HUDEP-2 (cell line): Measurements from ENCODE around the gene MLEC.
A peak's percentile ranks its signal among the peaks of the same experiment; 100 is the strongest.

ENCODE experiments used
- DNase-seq, 76 experiments: peaks; one replicate each; lab custom pipeline; 2025; ENCODE audit not compliant: unreplicated experiment in 76 of 76; lab: John Stamatoyannopoulos, UW

Gene MLEC

DNA sequence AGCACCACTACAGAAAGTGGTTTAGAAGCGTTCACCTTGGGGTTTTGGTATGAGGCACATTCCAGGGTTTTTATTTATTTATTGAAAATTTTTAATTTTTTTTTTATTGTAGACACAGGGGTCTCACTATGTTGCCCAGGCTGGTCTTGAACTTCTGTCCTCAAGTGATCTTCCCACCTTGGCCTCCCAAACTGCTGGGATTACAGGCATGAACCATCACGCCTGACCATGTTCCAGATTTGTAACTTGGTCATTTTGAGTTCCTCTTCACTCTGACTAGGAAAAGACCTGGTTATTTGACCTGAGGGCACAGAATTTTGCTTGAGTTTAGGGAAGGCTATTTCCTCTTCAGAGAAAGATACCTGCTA lies 3.1 kb downstream of the MLEC start:
- no peak for DNase-seq

DNA sequence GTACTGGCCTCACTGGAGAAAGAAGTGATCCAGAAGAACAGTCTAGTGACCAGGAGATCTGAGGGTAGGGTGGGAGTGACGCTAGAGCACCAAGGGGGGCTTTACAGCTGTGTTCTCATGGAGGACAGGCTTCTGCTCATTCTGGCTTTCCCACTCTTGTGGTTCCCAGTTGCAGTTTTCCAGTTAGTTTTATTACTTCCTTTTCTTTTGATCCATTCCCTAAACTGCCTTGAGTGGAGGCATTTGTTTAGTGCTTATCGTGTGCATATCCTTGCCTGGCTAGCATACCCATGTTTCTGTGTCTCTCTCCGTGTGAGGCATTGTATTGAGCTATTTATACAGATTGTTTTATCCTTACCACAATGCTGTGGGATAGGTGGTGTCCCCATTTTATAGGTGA lies 4.0 kb downstream of the MLEC start:
- no peak for DNase-seq

DNA sequence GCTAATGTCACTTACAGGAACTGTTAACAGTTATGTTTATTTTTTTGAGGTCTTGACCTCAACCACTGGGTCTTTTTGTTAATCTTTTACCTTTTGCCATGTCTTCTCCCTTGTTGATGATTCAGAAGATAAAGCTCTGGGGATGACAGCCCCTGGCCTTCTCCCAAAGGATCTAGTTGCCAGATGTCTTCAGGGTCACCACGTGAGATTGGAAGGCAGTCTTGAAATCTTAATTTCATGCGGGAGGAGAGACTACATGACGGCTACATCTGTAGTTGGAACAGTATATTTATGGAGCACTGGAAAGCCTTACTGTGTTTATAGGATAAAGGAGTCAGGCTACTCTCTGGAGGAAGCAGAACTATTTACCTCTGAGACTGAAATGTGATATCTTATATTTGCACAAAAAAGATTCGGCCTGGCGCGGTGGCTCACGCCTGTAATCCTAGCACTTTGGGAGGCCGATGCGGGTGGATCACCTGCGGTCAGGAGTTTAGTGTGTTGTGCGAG lies 5.6 kb downstream of the MLEC start:
- DNase-seq, result no peak

DNA sequence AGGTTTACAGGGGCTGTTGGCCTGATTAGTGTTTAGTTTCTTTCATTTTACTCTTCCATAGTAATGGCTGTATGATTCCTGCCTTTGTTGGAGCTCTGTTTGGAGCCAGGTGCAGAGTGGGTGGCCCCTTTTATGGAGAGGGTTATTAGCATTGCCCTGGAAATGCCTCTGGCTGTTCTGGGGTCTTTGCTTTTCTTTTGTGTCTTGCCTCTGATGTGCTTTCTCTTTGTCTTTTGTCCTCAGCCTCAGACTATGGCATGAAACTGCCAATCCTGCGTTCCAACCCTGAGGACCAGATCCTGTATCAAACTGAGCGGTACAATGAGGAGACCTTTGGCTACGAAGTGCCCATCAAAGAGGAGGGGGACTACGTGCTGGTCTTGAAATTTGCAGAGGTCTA lies 6.9 kb downstream of the MLEC start:
- DNase-seq, result no peak

DNA sequence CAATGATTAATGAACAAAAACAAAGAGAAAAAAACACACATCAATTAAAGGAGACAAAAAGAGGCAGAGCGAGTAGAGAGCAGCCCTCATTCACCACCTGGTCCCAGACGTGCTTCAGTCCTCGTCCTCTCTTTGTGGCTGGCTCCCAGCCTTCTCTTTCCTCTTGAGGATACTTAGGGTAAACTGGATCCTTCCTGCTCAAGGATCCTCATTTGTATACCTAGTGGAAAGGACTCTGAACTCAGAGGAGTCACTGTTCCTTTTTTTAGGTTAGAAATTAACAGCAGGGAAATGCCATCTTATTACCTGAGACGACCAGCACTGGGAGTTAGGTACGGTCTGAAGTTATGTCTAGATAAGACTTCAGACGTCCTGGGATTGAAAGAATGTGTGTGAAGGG lies 9.7 kb downstream of the MLEC start:
- no peak for DNase-seq

DNA sequence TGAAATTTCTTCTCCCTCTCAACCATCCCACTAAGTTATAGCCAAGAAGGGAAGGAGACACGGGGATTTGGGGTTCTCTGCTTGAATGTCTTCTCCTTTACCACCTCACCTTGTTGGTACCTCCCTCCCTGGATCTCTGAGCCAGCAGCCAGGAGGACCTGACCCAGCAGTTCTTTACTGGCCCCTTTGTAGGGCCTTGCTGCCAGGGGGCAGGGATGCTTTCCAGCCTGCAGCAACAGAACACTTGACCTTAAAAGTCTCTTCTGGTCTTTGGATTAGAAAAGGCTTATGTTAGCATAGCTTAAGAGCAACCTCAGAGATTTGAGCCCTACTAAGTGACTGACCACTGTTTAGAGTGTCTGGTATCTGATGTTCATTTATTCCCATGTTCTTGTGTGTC lies 10.4 kb downstream of the MLEC start:
- DNase-seq, result no peak

DNA sequence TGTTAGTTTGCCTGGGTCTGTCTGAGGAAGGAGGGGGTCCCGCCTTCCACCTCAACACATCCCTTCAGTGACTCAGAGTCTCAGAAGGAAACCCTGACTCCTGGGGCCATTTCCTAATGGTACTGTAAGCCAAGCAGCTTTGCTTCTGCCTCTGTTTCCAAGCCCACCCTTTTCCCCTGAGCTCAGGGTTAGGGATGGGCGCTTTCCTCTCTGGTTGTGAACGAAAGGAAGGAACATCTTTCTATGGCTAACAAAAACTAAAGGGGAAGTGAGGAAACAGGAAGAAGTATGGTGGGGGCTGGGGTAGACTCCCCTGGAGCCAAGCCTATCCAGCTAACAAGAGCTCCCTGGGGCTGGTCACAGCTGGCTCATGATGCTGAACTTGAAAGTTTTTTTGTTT lies 11.7 kb downstream of the MLEC start:
- no peak for DNase-seq

DNA sequence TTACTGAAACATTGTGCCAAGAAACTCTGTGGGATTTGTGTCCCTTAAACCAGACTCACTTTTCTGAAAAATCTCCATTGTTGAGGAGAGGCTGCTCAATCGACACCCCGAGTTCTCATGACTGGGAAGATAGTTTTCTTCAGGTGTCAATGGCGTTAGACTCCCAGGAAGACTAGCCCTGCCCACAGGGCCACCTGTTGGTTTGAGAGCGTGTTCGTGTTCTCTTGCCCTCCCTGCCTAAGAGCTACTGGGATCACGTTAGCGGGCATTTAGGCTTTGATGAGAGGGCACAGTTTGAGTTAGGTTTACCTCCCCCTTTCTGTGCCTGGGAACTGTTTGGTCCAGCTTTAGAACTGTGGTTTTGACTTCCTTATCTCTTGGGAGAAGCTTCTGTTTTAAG lies 12.6 kb downstream of the MLEC start:
- DNase-seq, result no peak

DNA sequence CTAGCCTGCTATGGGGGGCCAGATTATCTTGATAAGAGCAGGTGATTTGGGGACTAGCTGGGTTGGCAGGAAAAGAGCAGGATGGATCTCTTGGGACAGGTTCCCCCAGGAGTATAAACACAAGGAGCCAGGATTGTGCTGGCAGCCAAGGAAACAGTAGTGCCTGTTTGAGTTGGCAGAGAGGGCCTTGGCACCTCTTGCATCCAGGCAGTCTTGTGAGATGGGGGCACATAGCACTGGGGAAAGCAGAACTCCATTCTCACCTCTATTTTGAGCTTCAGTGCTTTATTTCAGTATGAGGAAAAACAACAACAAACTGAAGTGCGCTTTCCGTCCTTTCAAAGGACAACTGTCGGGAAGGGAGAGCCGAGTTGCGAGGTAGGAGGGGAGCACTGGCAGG lies 13.9 kb downstream of the MLEC start:
- no peak for DNase-seq

DNA sequence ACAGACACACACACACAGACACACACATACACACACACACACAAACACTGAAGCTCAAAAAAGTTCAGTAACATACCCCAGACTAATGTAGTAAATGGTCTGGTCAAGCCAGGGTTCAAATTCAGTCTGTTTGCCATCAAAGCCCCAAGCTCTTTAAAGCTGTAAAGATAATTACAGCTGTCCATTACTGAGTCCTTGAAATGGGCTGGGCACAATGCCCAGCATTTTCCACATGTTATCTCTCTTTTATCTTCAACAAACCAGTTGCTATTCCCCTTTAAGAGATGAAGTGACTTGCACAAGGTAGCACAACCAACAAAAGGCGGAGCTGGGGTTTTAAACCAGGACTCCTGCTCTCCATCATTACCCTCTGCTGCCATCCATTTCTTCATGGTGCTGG lies 15.7 kb downstream of the MLEC start:
- peak in 34 of 76 experiments; percentile 4 to 65 (median 20) for DNase-seq

DNA sequence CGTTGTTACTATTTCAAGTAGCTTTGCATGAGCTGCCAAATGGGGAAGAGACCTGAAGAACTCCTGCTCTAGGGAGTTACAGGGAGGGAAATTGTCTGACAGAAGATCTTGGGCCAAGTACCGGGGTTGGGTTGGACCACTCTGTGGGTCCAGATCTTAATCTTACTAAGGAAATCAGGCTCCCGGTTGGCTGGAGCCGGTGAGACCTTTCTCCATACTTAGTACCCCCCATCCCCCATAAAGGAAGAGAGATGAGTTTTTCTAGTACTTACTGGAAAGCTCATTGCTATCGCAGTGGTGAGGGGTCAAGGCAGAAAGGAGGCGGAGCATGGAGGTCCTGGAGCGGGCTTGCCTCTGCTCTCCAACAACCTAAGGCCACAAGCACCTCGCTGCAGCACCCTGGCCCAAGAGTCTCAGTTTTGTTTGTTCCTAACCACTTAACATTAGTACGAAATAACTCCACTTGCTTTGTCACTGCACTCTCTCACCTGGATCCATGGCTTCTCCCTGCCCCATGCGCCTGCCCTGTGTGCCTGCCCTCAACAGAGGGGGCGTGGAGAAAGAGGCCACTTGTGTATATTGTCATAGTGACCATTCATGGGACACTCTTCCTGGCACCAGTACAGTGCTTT lies 16.5 kb downstream of the MLEC start:
- DNase-seq, result no peak

DNA sequence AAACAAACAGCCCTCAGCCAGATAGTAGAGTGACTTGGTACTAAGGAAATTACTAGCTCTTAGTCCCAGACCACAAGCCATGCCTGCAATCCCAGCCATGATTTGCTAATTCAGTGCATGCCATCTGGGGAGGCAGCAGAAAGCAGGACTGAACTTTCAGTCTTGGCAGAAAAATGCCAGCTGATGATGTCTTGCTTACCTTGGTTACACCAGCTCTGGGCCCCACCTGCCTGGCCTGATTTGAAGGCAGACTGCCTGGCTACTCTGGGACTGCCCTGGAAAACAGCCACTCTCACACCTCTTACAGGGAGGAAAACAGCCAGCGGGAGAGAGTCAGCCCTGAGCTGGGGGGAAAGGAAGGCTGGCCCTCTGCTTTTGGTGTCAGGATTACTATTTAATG lies 18.7 kb downstream of the MLEC start:
- DNase-seq, result no peak

DNA sequence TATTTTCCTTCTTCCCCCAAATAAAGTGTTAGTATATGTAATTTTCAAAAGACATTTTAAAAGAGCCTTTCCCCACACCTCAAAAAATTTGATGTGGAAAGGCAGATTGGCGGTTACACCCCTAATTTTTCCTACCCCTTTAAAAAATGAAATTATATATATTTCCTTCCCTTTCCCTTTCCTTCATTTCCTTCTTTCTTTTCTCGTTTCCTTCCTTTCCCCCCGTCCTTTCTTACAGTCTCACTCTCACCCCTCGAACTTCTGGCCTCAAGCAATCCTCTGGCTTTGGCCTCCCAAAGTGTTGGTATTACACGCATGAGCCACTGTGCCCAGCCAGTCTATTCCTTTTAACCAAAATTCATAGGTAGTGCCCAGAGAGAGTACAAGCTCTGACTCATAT lies 19.1 kb downstream of the MLEC start:
- no peak for DNase-seq

DNA sequence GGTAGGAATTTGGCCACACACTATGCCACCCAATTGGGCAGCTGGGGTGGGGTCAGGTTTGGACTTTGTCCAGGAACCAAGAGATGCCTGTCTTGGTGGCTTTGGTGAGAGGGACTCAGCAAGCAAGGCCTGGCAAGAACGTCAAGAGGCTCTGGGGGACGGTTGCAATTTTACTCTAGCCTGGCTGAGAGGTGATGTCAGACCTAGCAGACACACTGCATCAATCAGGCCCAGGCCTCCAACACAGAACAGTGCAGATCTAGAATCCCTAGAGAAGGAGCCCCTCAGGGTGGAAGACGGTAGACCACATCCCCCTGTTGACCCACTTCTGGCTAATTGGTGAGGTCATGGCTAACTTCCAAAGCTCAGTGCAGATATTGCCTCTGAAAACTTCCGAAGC lies 21.7 kb downstream of the MLEC start:
- DNase-seq, result peak in 6 of 76 experiments; percentile 9 to 14 (median 10)

DNA sequence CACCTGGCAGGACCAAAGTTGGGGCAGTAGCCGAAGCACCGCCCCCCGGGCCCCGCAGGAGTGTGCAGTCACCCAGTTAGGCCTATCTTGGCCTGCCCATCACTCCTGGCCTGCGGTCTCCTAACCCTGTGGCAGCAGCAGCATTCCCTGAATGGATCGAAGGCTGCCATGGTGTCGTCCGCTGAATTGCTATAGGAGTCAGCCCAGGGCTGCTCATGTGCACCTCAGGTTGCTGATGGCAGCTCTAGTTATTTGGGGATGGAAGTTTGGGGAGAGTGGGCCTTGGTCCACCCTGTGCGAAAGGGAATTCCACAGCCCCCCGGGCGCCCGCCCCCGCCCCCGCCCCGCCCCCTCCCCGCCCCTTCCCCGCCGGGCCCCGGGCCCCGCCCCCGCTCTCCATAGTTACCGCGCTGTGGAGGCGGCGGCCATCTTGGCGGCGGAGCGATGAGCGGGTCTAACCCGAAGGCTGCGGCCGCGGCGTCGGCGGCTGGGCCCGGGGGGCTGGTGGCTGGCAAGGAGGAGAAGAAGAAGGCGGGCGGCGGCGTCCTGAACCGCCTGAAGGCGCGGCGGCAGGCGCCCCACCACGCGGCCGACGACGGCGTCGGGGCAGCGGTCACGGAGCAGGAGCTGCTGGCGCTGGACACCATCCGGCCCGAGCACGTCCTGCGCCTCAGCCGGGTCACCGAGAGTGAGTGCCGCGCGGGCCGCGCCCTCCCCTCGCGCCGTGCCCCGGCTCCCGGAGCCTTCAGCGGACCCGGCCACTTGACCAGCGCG lies 23.3 kb downstream of the MLEC start, which contains the start of gene UNC119B:
Gene UNC119B, plus strand, starts transcription at position 428 of the 774 bp plus-strand sequence. Its CDS starts 17 bp downstream, at position 445.
- peak in 38 of 76 experiments; percentile 8 to 53 (median 34) for DNase-seq

DNA sequence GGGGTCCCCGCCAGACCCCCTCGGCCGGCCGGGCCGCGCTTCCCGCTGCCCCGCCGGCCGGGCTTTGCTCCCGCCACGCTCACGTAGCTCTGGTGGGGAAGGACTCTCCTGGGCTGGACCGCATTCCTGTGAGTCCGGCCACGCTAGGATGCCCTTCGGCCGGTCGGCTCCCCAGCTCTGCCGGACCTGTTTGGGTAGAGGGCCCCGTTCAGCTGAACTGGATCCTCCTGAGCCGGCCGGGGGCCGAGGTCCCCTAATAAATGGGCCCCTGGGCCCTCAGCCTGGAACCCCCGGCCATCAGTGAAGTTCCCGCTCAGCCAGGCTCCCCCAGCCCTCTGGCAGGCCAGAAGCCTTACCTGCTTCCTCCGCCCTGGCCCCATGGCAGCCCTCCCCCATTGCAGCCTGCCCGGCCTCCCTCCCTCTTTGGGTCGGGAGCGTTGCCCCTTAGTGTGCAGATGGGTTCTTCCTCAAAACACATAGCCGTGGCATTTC lies 23.9 kb downstream of the MLEC start:
- DNase-seq, result peak in 1 of 76 experiments; percentile 4

DNA sequence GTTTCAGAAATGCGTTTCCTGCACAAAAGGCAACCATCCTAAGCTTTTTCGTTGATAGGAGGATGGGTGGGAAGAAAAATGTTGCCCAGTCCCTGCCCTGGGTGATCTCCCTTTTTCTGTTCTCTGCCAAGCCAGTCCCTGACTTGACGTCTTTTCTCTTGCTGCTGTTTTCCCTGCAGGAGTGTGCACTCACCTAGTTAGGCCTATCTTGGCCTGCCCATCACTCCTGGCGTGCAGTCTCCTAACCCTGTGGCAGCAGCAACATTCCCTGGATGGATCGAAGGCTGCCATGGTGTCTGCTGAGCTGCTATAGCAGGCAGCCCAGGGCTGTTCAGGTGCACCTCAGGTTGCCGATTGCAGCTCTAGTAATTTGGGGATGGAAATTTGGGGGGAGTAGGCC lies 24.5 kb downstream of the MLEC start:
- no peak for DNase-seq

DNA sequence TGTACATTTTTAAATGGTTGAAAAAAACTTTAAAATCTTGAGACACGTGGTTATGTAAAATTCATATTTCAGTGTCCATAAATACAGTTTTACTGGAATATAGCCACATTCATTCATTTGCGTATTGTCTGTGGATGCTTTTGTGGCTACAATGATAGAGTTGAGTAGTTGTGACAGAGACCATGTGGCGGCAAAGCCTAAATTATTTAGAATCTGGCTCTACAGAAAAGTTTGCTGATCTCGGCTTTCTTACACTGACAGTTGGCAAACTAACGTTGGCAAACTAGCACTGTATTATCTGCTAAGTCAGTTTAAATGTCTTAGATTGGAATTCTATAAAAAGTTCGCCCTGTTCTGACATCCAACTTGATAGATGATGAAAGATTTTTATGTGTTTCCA lies 25.7 kb downstream of the MLEC start:
- DNase-seq, result no peak

DNA sequence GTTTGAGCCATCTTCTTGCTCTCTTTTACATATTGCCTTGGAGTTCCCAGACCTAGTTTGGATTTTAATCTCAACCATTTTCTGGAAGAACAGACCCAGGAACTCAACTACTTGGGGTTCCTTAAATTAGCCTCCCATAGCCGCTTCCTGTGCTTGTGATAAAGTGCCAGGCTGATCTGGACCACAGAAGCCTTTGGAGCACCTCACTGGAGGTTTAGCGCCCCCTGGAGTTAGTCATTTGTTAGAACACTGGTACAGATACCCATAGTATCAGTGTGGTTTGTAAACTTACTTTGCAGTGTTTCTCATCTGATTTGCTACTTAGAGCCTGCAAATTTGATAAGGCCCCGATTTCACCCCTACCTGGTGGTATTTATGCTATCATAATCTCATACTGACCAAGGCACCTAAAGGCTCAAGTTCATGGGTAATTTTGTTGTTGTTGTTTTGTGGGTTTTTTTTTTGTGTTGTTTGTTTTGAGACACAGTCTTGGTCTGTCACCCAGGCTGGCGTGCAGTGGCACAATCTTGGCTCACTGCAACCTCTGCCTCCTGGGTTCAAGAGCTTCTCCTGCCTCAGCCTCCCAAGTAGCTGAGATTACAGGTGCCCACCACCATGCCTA lies 27.0 kb downstream of the MLEC start:
- peak in 70 of 76 experiments; percentile 8 to 84 (median 54) for DNase-seq

DNA sequence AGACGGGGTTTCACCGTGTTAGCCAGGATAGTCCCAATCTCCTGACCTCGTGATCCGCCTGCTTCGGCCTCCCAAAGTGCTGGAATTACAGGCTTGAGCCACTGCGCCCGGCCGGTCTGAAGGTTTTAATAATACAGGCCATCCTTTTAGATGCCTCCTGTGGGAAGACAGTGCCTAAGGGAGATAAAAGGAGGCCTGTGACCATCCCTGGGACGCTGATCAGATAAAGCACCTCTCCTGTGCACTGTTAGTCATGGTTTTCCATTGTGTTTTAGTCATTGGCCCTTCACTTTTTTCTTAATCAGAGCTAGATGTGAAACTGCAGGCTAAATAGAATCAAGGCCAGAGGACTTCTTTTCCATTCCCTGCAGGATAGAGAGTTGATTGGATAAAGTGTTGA lies 31.1 kb downstream of the MLEC start:
- DNase-seq, result no peak

DNA sequence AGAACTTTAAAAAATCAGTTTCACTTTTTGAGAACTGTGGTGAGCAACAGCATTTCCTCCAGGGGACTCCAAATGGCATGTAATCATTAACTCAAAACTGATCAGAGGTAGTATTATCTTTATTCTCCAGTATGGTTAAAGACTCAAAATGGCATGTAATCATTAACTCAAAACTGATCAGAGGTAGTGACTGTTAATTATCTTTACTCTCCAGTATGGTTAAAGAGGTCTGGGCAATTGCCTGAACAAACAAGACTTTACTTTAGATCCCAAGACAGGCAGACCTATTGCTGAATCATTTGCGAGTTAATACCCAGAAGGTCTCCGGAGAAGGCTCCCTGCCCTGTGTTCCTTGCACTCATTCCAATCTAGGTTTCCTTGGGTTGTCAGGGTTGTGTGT lies 32.1 kb downstream of the MLEC start:
- DNase-seq, result no peak
